DND-41 (cell line): ENCODE data around the gene ANKRD65.

Experiments
- EZH2 ChIP-seq: IDR thresholded peaks from 3 replicates; pipeline ENCODE4 v1.6.1; 2012; ENCODE audit warnings: borderline replicate concordance, low read depth, mild to moderate bottlenecking, moderate library complexity, low read length, inconsistent platforms; ENCODE audit not compliant: severe bottlenecking
- TF ChIP-seq, protein P1 (sequence below): IDR thresholded peaks from 2 replicates; pipeline ENCODE4 v1.5.1; 2012; ENCODE audit warnings: borderline replicate concordance, low read length, moderate library complexity, mild to moderate bottlenecking; ENCODE audit not compliant: poor library complexity, severe bottlenecking; ENCODE audit errors: extremely low read depth

DNA sequence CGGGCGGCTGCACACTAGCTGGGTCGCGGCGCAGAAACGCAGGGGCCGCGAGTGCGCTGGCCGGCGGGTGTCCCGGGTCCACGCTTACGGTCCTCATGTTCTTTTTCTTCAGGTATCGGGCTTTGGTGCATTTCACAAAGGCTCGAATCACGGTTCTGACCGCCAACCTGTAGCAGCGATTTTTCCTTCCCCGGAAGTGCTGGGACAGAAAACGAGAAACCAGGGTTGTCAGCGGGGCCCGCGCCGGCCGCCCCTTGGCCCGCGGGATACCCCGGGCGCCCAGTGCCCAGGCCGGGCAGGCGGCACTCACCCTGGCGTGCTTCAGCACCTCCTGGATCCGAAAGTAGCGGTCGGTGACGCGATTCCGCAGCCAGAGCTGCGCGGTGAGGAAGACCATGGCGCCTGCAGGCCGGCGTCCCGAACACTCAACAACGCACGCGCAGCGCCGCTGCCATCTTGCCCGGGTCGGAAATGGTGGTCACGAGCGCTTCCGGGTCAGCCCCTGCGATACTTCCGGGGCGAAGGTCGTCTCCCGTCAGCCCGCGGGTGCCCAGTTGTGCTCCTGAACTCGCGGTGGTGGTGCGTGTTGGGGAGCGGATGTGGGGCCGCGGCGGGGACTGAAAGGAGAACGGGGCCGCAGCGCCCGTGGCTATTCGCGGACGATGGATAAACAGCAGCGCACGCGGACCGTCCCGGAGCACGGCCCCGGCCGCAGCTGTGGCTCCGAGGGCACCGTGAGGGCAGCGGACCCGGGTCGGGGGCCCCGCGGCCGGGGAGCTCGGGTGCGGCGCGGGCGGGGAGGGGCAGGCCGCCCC lies 14.0 kb downstream of the ANKRD65 start, which contains the start of gene MRPL20:
- TF ChIP-seq, protein P1, sequence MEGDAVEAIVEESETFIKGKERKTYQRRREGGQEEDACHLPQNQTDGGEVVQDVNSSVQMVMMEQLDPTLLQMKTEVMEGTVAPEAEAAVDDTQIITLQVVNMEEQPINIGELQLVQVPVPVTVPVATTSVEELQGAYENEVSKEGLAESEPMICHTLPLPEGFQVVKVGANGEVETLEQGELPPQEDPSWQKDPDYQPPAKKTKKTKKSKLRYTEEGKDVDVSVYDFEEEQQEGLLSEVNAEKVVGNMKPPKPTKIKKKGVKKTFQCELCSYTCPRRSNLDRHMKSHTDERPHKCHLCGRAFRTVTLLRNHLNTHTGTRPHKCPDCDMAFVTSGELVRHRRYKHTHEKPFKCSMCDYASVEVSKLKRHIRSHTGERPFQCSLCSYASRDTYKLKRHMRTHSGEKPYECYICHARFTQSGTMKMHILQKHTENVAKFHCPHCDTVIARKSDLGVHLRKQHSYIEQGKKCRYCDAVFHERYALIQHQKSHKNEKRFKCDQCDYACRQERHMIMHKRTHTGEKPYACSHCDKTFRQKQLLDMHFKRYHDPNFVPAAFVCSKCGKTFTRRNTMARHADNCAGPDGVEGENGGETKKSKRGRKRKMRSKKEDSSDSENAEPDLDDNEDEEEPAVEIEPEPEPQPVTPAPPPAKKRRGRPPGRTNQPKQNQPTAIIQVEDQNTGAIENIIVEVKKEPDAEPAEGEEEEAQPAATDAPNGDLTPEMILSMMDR, result no peak
- TF ChIP-seq EZH2, result no peak
